Activated CD4-positive, alpha-beta T cell treated with anti-CD3 and anti-CD28 coated beads, Interleukin-10, Interleukin-2, amounts not matched to agents 100 ng/mL and 50 ng/mL, durations not matched to agents 16 hours and 8 hours (primary cell): ENCODE results near the gene EHBP1L1.

Source experiments
- DNase-seq: peaks from one replicate; pipeline ENCODE4 v3.0.0-alpha.2; 2020

The EHBP1L1 gene

DNA sequence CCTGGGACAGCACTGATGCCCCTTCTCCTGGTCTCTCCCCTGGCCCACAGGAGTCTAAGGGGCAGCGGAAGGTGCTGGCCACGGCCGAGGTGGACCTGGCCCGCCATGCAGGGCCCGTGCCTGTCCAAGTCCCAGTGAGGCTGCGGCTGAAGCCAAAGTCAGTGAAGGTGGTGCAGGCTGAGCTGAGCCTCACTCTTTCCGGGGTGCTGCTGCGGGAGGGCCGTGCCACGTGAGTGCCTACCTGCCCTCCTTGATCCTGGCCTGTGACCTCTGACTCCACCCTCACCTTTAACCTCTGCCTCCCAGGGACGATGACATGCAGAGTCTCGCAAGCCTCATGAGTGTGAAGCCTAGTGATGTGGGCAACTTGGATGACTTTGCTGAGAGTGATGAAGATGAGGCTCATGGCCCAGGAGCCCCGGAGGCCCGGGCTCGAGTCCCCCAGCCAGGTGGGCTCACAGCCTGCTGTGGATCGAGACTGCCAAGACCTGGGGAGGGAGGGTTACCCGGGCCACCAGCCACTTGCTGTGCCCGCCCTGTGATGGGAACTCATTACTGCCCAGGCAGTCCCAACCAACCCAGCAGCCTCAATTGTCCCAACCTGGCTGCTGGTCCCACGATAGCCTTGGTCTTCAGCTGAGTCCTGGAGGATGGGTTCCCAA lies 4.3 kb downstream of the EHBP1L1 start:
- no peak for DNase-seq

DNA sequence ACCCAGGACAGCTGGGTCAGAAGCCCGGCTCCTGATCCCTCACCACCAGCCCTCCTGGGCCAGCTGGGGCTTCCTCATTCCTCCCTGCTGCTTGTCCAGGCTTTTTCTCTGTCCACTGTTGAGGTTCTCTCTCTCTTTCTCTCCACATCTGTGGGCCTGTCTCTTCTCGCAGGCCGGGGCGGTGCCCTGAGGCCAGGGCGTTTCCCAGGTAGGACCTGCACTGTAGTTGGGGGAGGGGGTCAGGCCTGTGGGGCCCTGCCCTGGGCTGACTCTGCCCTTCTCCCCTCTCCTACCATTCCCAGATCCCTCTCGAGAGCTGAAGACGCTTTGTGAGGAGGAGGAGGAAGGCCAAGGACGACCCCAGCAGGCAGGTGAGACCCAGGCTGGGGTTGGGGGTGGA lies 4.9 kb downstream of the EHBP1L1 start:
- no peak for DNase-seq

- DNase-seq = no peak
These were observed 6.1 kb downstream of the EHBP1L1 start for GRCh38 chr11:65581928-65582327.

- no peak for DNase-seq
These were observed 7.7 kb downstream of the EHBP1L1 start for GRCh38 chr11:65583589-65583988.

DNA sequence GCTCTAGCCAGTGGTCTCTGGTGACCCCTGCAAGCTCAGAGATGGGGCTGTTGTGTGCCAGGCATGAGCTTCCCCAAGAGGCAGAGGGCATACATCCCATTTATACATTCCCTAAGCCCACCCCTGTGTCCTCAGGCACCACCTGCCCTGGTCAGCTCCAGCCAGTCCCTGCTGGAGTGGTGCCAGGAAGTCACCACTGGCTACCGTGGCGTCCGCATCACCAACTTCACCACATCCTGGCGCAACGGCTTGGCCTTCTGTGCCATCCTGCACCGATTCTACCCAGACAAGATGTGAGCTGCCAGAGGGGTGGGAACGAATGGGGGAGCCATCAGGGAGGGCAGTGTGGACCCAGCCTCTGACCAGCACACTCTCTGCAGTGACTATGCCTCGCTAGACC lies 8.3 kb downstream of the EHBP1L1 start:
- no peak for DNase-seq

- DNase-seq = no peak
These were observed 8.9 kb downstream of the EHBP1L1 start for GRCh38 chr11:65584723-65585171.

DNA sequence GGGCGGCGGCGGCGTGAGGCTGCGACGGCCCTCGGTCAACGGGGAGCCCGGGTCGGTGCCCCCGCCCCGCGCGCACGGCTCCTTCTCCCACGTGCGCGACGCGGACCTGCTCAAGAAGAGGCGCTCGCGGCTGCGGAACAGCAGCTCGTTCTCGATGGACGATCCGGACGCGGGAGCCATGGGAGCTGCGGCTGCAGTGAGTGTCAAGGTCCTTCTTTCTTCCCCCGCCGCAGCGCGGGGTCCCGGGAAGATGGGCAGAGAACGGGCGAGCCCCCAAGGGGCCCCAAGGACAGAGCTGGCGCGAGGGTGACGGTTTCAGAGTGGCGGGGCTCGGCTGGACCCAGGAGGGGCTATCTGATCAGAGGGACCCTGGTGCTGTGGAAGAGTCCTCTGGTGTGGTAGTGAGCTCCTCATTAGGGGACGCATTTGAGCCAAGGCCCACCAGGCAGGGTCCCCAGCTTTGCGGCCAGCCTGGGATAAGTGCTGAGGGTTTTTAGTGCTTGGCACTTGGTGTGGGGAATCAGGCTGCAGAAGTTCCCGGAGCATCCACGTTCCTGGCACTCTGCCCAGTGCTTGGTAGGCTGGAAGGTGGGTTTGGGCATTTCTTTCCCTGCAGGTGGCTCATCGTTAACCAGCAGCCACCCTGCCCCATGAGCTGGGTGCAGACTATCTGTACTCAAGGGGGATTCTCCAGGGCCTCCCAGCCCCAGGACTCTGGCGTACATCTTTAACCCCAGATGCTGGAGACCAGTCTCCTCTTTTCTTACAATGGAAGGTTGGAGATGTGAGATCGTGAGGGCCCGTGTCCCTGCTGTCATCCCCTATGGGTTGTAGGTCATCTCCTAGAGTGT lies 9.8 kb downstream of the EHBP1L1 start:
- no peak for DNase-seq

DNA sequence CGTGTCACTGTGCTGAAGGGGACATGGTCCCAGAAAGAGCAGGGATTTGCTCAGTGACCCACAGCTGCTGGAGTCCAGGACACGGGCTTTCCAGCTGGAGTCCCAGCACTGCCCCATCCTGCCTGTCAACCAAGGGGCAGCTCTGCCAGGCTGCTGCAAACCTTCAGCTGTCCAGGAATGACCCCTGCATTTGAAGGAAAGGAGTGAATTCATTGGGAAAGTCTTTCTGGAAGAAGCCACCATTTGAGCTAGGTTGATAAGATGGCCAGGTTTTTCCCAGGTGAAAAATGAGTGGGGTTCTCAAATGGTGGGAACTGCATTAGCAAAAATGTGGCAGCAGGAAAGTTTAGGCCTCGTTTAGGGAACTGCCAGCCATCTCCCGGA lies 10.4 kb downstream of the EHBP1L1 start:
- no peak for DNase-seq

DNA sequence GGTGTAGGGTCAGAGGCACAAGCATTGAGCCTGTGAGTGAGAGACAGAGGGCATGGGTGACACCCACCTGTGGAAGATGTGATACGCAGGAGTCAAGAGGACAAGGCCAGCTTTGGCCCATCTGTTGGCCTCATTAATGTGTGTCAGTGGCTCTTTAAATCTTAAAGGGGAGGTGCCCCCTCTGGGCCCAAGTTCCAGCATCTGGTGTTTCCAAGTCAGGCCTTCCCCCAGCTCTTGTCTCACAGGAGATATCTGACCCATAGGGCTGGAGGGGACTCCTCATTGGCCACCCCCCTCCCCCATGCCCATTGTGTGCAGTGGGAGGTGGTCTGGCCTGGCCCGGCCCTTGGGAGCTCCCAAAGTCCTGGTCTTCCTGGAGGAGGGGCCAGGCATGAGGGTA lies 10.8 kb downstream of the EHBP1L1 start:
- DNase-seq = no peak

GRCh38 chr11:65588199-65589054 lies 12.6 kb downstream of the EHBP1L1 start:
- DNase-seq = peak; percentile 92

DNA sequence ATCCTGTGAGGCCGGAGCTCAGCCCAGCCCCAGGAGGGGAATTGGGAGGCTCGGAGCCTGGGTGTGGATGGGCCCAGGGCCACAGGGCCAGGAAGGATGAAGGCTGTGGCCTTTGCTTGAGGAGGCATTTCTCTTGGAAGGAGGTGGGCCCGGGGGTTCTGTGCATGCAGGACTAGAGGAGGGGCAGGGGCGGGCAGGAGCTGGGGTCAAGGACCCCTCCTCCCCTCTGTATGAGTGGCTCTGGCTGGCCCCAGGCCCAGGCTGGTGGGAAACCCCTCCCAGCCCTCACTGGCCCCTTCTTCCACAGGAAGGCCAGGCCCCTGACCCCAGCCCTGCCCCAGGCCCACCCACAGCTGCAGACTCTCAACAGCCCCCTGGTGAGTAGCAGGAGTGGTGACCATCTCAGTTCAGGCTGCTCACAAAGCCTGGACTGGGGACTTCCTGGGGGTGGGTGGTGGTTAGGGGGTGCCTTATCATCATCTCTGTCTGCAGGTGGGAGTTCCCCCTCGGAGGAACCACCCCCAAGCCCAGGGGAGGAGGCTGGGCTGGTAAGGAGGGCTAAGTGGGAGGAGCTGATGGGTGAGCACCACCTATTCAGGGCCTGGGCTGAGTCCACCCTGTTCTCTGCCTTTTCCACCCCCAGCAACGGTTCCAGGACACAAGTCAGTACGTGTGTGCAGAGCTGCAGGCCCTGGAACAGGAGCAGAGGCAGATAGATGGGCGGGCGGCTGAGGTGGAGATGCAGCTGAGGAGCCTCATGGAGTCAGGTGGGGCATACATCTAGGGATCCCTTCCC lies 13.8 kb downstream of the EHBP1L1 start:
- DNase-seq = peak; percentile 42

DNA sequence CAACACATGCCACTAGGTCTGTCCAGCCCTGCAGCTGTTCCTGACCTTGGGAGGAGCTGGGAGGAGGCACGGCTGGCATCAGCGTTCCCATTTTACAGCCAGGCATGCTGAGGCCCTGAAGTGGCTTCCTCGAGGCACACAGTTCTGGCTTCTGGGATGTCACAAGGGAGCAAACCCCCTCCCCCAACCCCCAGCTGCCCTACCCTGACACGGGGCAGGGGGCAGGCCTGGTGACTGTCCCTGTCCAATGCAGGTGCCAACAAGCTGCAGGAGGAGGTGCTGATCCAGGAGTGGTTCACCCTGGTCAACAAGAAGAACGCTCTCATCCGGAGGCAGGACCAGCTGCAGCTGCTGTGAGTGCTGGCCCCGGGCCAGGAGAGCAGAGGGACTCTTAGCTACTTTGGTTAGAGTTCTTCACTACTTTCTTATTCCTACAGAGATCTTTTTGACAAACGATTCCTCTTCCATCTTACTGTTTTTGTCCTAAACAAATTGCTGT lies 14.4 kb downstream of the EHBP1L1 start:
- DNase-seq = no peak

DNA sequence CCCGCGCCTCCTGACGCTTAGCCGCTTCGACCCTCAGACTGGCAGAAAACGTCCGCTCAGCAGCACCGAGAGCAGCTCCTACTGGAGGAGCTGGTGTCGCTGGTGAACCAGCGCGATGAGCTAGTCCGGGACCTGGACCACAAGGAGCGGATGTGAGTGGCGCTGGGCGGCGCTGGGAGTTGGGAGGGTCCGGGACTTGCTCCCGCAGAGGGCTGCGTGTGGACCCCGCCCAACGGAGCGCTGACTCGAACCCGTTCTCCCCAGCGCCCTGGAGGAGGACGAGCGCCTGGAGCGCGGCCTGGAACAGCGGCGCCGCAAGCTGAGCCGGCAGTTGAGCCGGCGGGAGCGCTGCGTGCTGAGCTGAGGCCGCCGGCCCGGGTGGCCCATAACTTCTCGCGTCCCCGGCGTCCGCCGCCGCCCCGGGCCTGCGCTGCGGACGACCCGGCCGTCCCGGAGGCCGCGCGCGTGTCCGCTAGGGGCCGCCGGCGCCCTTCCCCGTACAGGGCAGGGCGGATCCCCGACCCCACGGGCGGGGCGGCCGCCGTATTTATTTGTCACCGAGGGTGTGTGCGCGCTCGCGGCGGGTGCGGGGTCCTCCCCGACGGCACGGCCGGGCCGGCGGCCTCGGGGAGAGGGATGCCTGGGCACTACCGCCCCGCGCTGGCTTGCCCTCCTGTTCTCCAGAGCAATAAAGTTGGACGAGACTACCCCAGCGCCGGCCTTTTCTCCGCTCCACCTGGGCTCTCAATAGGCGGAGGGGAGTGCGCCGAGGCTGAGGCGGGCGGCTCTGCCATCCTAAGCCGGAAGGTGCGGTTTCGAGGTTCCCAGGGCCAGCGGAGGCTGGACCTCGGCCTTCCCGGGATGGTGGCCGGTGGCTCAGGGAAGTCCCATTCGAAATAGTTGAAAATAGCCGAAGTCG lies 16.3 kb downstream of the EHBP1L1 start:
- DNase-seq = no peak

DNA sequence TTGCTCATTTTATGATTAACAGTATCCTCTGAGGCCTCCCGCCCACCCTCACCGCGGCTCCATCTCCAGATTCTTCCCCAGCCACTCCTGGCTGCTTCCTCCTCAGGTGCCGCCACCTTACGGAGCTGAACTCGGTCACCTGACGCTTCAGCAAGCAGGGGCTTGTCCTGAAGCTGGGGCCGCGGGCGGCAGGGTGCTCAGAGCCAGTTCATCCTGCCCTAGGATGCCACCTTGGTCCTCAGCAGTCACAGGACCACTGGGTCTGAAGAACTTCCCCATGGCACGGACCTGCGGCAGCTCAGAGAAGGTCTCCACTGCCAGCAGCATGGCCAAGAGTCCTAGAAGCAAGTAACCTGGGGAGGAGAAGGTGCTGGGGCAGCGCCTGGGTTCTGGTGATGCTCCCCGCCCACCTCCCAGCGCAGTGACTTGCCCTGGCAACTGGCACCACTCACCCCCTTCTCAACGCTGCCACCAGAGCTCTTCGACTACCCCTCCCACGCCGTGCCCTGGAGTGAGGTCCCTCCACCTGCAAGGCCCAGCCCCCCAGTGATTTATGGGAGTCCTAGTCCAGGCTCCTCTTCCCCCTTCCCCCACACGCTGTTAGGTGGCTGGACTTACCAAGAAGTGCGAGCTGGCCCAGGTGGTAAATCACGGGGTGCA lies 17.1 kb downstream of the EHBP1L1 start:
- no peak for DNase-seq

DNA sequence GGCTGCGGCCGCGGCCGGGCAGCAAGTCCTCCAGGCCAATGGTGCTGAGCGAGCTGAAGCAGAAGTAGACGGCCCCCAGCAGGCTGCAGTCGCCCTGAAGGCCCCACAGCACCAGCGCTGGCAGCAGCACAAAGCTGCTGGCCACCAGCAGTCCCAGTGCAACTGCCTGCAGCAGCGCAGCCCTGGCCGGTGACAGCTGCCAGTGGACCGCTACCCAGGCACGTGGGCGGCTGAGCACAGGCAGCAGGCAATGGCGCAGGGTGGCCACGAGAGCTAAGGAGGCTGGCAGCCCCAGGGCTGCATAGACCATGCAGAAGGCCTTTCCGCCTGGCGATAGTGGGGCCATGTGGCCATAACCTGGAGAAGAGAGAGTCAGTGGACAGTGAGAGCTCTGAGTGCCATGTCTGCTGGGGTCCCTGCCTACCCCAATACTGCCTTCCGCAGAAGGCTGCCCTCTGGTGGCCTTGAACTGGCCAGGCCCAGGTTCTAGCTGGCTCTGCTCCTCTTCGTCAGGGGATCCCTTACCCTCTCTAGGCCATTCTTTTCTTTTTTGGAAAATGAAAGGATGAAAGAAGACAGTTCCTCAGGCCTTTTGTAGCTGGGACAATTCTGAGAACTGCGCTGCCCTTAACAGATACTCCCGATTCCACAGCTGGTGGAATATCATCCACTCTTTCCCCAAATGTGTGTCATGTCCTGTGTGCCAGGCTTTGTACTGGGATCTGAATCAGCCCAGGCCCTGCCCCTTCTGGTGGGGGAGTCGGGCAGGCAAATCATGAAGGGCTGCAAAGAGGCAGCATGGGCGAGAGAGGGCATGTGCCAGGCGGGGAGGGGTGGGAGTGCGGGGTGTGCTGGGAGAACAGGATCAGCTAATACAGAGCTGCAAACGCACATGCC lies 17.9 kb downstream of the EHBP1L1 start:
- peak; percentile 49 for DNase-seq

- DNase-seq = no peak
These were observed 19.3 kb downstream of the EHBP1L1 start for GRCh38 chr11:65595131-65595530.

DNA sequence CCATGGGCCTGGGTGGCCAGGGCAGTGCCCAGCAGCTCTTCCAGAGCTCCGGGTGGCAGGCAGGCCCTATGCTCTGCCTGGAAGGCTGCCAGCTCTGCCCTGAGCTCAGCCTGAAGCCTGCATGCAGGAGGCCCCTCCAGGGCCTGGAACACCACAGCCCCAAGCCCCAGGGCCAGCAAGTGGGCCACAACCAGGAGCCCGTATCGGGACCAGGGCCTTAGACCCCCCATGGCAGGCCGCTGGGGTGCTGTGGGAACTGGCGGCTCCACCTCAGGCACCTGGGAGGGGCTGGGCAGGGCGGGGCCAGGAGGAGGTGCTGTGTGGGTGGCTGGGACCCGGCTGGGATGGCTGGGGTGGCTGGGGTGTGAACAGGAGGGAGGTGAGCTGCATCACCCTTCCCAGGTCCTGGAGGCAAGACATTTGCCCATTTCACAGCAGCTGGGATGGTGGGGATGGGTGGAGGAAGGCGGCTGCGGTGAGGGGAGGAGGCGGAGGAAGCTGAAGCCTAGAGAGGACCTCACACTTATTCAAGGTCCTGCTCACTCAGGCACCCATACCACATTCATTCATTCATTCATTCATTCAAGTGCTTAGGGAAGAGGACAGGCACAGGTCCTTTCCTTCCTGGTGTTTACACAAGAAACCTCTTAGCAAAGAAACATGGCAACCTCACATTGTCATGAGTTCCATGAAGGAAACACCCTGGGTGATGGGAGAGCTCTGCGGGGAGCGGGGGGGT lies 19.9 kb downstream of the EHBP1L1 start, which contains the start of gene KCNK7:
Gene KCNK7, minus strand, starts transcription at position 258 of the 739 bp plus-strand sequence. Its CDS starts 28 bp downstream, at position 230.
- no peak for DNase-seq

GRCh38 chr11:65596520-65596919 lies 20.7 kb downstream of the EHBP1L1 start:
- no peak for DNase-seq

DNA sequence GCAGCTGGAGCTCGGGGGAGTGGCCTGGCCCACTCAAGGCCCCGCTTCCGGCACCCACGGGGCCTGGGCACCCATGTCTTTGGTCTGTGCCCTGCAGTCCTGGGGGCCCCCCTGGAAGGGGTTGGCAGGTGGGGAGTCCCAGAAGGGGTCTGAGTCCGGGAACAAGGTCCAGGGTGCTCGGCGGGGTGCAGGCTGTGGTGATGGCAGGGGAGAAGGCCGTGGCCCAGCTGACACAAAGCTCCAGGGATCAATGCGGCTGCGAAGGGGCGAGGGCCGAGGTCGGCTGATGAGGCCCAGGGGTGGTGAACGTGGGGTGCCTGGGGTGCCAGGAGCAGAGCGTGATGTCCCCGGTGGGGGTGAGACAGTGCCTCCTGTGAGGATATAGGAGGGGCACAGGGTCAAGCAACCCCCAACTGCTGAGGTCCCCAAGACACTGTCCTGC lies 22.4 kb downstream of the EHBP1L1 start:
- DNase-seq = no peak
